Measurements from ENCODE around the gene POP4. TPM values are rescaled to one million over a fixed set of nuclear protein-coding genes. Genes with fewer than 3 reads are reported as not detected.

The POP4 gene
- total and polyA plus RNA-seq, 9 of the 15 experiments (the other 6 are each of a cell fraction or from before 2014, with no cell fraction given) = 42.1 to 128 (median 99.0) TPM

DNA sequence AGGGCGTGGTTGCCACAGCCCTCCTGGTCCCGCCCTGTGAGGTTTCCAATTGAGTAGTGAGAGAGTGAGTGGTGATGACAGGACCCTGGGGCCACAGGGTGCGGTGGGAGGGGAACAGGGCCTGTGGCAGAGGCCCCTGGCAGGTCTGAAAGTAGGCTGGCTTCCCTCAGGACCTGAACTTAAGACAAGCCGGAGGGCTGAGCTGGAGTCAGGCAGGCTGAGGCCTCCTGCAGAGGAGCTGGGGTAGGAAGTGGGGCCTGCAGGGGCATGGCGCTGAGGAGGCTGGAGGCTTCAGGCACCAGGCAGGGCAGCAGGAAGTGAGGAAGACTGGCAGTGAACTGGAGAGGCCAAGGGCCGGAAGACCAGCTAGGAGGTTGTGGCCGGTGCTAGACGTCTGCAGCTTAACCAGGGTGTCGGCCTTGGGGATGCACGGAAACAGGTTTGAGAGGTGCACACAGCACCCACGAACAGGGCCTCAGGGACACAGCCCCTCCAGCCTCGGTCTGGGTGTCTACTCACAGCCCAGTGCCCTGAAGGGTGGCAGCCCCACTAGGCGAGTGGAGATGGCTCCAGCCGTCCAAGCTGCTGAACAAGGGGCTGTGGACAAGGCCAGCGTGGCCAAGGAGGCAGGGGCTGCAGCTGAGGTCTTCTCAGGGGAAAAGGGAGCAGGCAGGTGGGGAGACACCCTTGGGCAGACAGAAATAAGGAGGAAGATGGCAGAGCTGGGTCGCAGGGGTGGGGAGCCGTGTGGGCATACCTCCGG lies 17.8 kb downstream of the POP4 start (continued):
- TF ChIP-seq, protein P1, sequence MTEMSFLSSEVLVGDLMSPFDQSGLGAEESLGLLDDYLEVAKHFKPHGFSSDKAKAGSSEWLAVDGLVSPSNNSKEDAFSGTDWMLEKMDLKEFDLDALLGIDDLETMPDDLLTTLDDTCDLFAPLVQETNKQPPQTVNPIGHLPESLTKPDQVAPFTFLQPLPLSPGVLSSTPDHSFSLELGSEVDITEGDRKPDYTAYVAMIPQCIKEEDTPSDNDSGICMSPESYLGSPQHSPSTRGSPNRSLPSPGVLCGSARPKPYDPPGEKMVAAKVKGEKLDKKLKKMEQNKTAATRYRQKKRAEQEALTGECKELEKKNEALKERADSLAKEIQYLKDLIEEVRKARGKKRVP (CRISPR knock-in tag; IDR thresholded peaks at IDR 0.05) = no peak
- peak; percentile 76 for TF ChIP-seq MEIS2 (IDR thresholded peaks at IDR 0.05; ENCODE audit: partially characterized antibody)
- TF ChIP-seq RBM15 (IDR thresholded peaks at IDR 0.05; ENCODE audit: insufficient read depth, low read length) = no peak
- TF ChIP-seq, protein P2, sequence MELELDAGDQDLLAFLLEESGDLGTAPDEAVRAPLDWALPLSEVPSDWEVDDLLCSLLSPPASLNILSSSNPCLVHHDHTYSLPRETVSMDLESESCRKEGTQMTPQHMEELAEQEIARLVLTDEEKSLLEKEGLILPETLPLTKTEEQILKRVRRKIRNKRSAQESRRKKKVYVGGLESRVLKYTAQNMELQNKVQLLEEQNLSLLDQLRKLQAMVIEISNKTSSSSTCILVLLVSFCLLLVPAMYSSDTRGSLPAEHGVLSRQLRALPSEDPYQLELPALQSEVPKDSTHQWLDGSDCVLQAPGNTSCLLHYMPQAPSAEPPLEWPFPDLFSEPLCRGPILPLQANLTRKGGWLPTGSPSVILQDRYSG (tag; conservative IDR thresholded peaks at IDR 0.05; ENCODE audit: low read depth) = no peak

DNA sequence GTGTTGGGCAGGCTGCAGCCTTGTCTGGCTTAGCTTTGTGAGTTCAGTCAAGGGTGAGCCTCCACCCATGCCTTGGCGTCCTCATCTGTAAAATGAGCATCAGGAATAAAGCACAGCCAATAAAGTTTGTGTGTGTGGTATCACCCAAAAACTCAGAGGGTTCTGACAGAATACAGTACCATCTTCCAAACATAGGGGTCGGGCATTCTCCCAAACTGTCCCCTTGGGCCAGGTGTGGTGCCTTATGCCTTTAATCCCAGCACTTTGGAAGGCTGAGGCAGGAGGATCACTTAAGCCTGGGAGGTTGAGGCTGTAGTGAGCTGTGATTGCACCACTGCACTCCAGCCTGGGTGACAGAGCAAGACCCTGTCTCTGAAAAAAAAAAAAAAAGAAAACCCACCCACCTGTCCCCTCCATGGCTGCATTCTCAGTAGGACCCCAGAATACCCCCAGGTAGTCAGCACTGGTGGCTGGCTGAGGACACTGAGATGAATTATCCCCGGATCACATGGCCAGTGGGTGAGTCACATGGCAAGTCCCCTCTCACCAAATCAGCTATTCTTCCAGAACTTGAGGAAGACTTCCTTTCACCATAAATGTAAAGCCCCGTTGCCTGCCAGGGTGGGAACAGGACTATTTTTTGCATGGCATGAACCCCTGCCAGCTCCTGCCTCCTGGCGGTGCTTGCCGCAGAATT lies 18.6 kb downstream of the POP4 start:
- intact Hi-C loops (cut with micrococcal nuclease) = loop anchor here (5.0 kb wide), 2 partner anchors 38 to 68 kb away; no protein-coding TSS in a partner anchor
- Histone ChIP-seq H3K27ac (ENCODE audit: extremely low read depth, low read depth, low read length) (no peak overlapping the region; the same call in 2 of the 3 replicates), H3K9ac (ENCODE audit: insufficient read depth in 1 of 2, low read depth in 2 of 2, low read length in 2 of 2) (peak overlapping the region in 1 of 2 experiments; percentile 65; a peak in 2 of 4 replicates), H3K4me3 (no peak overlapping the region), H2AFZ (ENCODE audit: low read depth, low read length) (no peak overlapping the region; the same call in 1 of the 2 replicates), H3K9me1 (ENCODE audit: control insufficient read depth, insufficient read depth, low read length) (no peaks in the 10 kb centered on the region), H3K27me3 (ENCODE audit: control insufficient read depth in 2 of 2, insufficient read depth in 2 of 2, low read length in 2 of 2) (no peaks in the 10 kb centered on the region), H3K4me1 (replicated peaks in 1 of 2; ENCODE audit: control insufficient read depth in 2 of 2, insufficient read depth in 2 of 2, low read length in 2 of 2) (peaks cover 22 to 38% of the 10 kb centered on the region in 2 experiments), H3K36me3 (ENCODE audit: control insufficient read depth, insufficient read depth, low read length) (no peaks in the 10 kb centered on the region), H3K4me2 (ENCODE audit: insufficient read depth, low read length) (no peak overlapping the region), H3K9me3 (replicated peaks; ENCODE audit: control insufficient read depth, insufficient read depth, low read depth, low read length) (no peaks in the 10 kb centered on the region), H3K79me2 (ENCODE audit: control insufficient read depth, insufficient read depth, low read length) (no peaks in the 10 kb centered on the region), H4K20me1 (replicated peaks; ENCODE audit: control insufficient read depth, insufficient read depth, low read length) (no peaks in the 10 kb centered on the region)
- ChIA-PET CTCF (ENCODE audit: low intra/inter-chr PET ratio) (no interaction called here), POLR2A (interaction anchor here (0.6 to 2.4 kb wide), 4 partner anchors 10 to 767 kb away, joined by 3 to 6 read pairs (median 4); partner anchors contain the start of gene POP4)
- BruUV-seq (replicated peaks) = no TSS peak
- in situ Hi-C loops (cut with MboI) = no loop called here
- WGBS (ENCODE audit: insufficient coverage, low coverage, missing lambda C conversion rate) = 55% methylated on average over 6 of the region's 6 CpGs
- FAIRE-seq (no peak), ATAC-seq (peak; percentile 5; the same call in 1 of the 3 replicates), DNase-seq (ENCODE audit: extremely low read depth in 1 of 4, low spot score in 3 of 4) (no peak)
- TF ChIP-seq NFE2L1 (tag; IDR thresholded peaks at IDR 0.05; ENCODE audit: borderline replicate concordance, low read depth) = no peak
- no peak for TF ChIP-seq TARDBP (IDR thresholded peaks at IDR 0.05)
- TF ChIP-seq REST (IDR thresholded peaks at IDR 0.05; ENCODE audit: borderline replicate concordance) = 0 out of 2 replicates have a peak, but pooled peaks have one; percentile 13
- no peak for TF ChIP-seq REST (CRISPR knock-in tag; IDR thresholded peaks at IDR 0.05; ENCODE audit: low read depth)

All from K562 (cell line).